WTC11 (cell line): ENCODE data around the gene PSMA7.

Source experiments
- ATF1 ChIP-seq: sonication (generic); formaldehyde crosslinking; IDR thresholded peaks from 2 replicates; pipeline ENCODE4 v1.8.1; 2023; ENCODE audit warnings: mild to moderate bottlenecking, moderate library complexity, missing genetic modification reagents
- CREB1 ChIP-seq: sonication (generic); formaldehyde crosslinking; IDR thresholded peaks from 2 replicates; pipeline ENCODE4 v1.8.0; 2023; ENCODE audit warnings: mild to moderate bottlenecking, missing genetic modification reagents
- ETV6 ChIP-seq: sonication (generic); formaldehyde crosslinking; IDR thresholded peaks from 2 replicates; pipeline ENCODE4 v1.8.1; 2022; ENCODE audit warnings: mild to moderate bottlenecking, missing genetic modification reagents
- FOXJ3 ChIP-seq: sonication (generic); formaldehyde crosslinking; IDR thresholded peaks from 2 replicates; pipeline ENCODE4 v1.9.0; 2021; ENCODE audit warnings: missing genetic modification reagents, mild to moderate bottlenecking, borderline replicate concordance
- JUN ChIP-seq: sonication (generic); formaldehyde crosslinking; IDR thresholded peaks from 2 replicates; pipeline ENCODE4 v1.8.0; 2023; ENCODE audit warnings: mild to moderate bottlenecking, missing genetic modification reagents
- RELA ChIP-seq: sonication (generic); formaldehyde crosslinking; IDR thresholded peaks from 2 replicates; pipeline ENCODE4 v1.8.1; 2022; ENCODE audit warnings: missing genetic modification reagents, mild to moderate bottlenecking, borderline replicate concordance
- TF ChIP-seq, protein P1 (sequence below): fragments of 200-600 bp; IDR thresholded peaks from 2 replicates; pipeline ENCODE4 v1.8.0; 2022; ENCODE audit warnings: antibody characterized with exemption
- TF ChIP-seq, protein P2 (sequence below): fragments of 250-450 bp; sonication (Bioruptor Pico); IDR thresholded peaks from 2 replicates; pipeline ENCODE4 v1.8.0; 2021; ENCODE audit warnings: mild to moderate bottlenecking
- TF ChIP-seq, protein P3 (sequence below): sonication (generic); formaldehyde crosslinking; IDR thresholded peaks from 2 replicates; pipeline ENCODE4 v1.8.1; 2023; ENCODE audit warnings: mild to moderate bottlenecking, missing genetic modification reagents, borderline replicate concordance
- TF ChIP-seq, protein P4 (sequence below): sonication (generic); formaldehyde crosslinking; IDR thresholded peaks from 2 replicates; pipeline ENCODE4 v1.8.1; 2022; ENCODE audit warnings: missing genetic modification reagents, borderline replicate concordance
- TF ChIP-seq, protein P5 (sequence below): sonication (generic); formaldehyde crosslinking; IDR thresholded peaks from 2 replicates; pipeline ENCODE4 v1.8.0; 2022; ENCODE audit warnings: mild to moderate bottlenecking, missing genetic modification reagents
- TF ChIP-seq, protein P6 (sequence below): sonication (generic); formaldehyde crosslinking; IDR thresholded peaks from 2 replicates; pipeline ENCODE4 v1.8.1; 2022; ENCODE audit warnings: mild to moderate bottlenecking, moderate library complexity, missing genetic modification reagents

DNA sequence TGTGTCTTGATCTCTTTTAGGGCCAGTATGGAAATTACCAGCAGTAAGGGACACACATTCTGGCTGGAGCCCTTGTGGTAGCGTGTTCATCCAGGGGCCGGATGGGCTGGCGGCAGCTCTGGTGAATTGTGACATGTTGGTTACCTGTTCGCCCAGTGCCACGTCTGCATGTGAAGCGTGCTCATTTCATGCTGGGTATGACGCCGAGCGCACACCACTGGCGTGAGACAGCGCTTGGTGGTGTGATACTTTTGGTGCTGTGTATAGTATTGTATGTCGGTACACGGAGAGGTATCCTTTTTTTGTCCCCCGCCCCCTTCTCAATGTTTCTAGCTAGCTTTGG is 35.9 kb upstream of the PSMA7 start:
- TF ChIP-seq, protein P1, sequence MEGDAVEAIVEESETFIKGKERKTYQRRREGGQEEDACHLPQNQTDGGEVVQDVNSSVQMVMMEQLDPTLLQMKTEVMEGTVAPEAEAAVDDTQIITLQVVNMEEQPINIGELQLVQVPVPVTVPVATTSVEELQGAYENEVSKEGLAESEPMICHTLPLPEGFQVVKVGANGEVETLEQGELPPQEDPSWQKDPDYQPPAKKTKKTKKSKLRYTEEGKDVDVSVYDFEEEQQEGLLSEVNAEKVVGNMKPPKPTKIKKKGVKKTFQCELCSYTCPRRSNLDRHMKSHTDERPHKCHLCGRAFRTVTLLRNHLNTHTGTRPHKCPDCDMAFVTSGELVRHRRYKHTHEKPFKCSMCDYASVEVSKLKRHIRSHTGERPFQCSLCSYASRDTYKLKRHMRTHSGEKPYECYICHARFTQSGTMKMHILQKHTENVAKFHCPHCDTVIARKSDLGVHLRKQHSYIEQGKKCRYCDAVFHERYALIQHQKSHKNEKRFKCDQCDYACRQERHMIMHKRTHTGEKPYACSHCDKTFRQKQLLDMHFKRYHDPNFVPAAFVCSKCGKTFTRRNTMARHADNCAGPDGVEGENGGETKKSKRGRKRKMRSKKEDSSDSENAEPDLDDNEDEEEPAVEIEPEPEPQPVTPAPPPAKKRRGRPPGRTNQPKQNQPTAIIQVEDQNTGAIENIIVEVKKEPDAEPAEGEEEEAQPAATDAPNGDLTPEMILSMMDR: no peak
- no peak for TF ChIP-seq RELA (CRISPR knock-in tag)
- TF ChIP-seq, protein P2, sequence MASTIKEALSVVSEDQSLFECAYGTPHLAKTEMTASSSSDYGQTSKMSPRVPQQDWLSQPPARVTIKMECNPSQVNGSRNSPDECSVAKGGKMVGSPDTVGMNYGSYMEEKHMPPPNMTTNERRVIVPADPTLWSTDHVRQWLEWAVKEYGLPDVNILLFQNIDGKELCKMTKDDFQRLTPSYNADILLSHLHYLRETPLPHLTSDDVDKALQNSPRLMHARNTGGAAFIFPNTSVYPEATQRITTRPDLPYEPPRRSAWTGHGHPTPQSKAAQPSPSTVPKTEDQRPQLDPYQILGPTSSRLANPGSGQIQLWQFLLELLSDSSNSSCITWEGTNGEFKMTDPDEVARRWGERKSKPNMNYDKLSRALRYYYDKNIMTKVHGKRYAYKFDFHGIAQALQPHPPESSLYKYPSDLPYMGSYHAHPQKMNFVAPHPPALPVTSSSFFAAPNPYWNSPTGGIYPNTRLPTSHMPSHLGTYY (CRISPR knock-in tag): no peak
- TF ChIP-seq, protein P3, sequence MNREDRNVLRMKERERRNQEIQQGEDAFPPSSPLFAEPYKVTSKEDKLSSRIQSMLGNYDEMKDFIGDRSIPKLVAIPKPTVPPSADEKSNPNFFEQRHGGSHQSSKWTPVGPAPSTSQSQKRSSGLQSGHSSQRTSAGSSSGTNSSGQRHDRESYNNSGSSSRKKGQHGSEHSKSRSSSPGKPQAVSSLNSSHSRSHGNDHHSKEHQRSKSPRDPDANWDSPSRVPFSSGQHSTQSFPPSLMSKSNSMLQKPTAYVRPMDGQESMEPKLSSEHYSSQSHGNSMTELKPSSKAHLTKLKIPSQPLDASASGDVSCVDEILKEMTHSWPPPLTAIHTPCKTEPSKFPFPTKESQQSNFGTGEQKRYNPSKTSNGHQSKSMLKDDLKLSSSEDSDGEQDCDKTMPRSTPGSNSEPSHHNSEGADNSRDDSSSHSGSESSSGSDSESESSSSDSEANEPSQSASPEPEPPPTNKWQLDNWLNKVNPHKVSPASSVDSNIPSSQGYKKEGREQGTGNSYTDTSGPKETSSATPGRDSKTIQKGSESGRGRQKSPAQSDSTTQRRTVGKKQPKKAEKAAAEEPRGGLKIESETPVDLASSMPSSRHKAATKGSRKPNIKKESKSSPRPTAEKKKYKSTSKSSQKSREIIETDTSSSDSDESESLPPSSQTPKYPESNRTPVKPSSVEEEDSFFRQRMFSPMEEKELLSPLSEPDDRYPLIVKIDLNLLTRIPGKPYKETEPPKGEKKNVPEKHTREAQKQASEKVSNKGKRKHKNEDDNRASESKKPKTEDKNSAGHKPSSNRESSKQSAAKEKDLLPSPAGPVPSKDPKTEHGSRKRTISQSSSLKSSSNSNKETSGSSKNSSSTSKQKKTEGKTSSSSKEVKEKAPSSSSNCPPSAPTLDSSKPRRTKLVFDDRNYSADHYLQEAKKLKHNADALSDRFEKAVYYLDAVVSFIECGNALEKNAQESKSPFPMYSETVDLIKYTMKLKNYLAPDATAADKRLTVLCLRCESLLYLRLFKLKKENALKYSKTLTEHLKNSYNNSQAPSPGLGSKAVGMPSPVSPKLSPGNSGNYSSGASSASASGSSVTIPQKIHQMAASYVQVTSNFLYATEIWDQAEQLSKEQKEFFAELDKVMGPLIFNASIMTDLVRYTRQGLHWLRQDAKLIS (CRISPR knock-in tag): no peak
- TF ChIP-seq, protein P4, sequence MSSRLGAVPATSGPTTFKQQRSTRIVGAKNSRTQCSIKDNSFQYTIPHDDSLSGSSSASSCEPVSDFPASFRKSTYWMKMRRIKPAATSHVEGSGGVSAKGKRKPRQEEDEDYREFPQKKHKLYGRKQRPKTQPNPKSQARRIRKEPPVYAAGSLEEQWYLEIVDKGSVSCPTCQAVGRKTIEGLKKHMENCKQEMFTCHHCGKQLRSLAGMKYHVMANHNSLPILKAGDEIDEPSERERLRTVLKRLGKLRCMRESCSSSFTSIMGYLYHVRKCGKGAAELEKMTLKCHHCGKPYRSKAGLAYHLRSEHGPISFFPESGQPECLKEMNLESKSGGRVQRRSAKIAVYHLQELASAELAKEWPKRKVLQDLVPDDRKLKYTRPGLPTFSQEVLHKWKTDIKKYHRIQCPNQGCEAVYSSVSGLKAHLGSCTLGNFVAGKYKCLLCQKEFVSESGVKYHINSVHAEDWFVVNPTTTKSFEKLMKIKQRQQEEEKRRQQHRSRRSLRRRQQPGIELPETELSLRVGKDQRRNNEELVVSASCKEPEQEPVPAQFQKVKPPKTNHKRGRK: no peak
- TF ChIP-seq, protein P5, sequence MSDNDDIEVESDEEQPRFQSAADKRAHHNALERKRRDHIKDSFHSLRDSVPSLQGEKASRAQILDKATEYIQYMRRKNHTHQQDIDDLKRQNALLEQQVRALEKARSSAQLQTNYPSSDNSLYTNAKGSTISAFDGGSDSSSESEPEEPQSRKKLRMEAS: no peak
- no peak for TF ChIP-seq FOXJ3 (CRISPR knock-in tag)
- TF ChIP-seq, protein P6, sequence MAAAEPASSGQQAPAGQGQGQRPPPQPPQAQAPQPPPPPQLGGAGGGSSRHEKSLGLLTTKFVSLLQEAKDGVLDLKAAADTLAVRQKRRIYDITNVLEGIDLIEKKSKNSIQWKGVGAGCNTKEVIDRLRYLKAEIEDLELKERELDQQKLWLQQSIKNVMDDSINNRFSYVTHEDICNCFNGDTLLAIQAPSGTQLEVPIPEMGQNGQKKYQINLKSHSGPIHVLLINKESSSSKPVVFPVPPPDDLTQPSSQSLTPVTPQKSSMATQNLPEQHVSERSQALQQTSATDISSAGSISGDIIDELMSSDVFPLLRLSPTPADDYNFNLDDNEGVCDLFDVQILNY (CRISPR knock-in tag): no peak
- no peak for TF ChIP-seq CREB1
- TF ChIP-seq ETV6 (CRISPR knock-in tag): no peak
- TF ChIP-seq JUN (CRISPR knock-in tag): no peak
- TF ChIP-seq ATF1 (CRISPR knock-in tag): no peak
